Activated CD8-positive, alpha-beta T cell treated with anti-CD3 and anti-CD28 coated beads, Interleukin-2, amount 10 ng/mL, durations not matched to agents 7 days and 5 days (primary cell): Measurements from ENCODE around the gene CHST2. TPM values are rescaled to one million over a fixed set of nuclear protein-coding genes. Genes with fewer than 3 reads are reported as not detected.

Source experiments
- ATAC-seq: fragments of 150-1000 bp; cut with Tn5 transposase; one replicate; pipeline ENCODE4 v1.10.0; 2021; ENCODE audit warnings: moderate library complexity
- CTCF ChIA-PET: fragments of 350-600 bp; sonication (Branson Sonifier 250); formaldehyde crosslinking; loops from one replicate; lab custom pipeline; 2021; ENCODE audit warnings: antibody characterized with exemption; lab: Charles Lee
- POLR2A ChIA-PET: fragments of 350-600 bp; sonication (Branson Sonifier 250); formaldehyde crosslinking; loops from one replicate; lab custom pipeline; 2021; ENCODE audit warnings: antibody characterized with exemption; lab: Charles Lee
- DNase-seq: peaks from one replicate; pipeline ENCODE4 v3.0.0-alpha.2; 2020
- H3K27ac Mint-ChIP-seq: one replicate; pipeline ENCODE4 v1.8.0; 2021; ENCODE audit warnings: mild to moderate bottlenecking, mixed read lengths
- H3K27me3 Mint-ChIP-seq: one replicate; pipeline ENCODE4 v1.8.0; 2021; ENCODE audit warnings: low read depth, mixed read lengths
- H3K36me3 Mint-ChIP-seq: one replicate; pipeline ENCODE4 v1.8.0; 2021; ENCODE audit warnings: low read depth, mixed read lengths
- H3K4me1 Mint-ChIP-seq: one replicate; pipeline ENCODE4 v1.8.0; 2021; ENCODE audit warnings: low read depth, mixed read lengths
- H3K4me3 Mint-ChIP-seq: one replicate; pipeline ENCODE4 v1.8.0; 2021; ENCODE audit warnings: mild to moderate bottlenecking, mixed read lengths
- H3K9me3 Mint-ChIP-seq: one replicate; pipeline ENCODE4 v1.8.0; 2022; ENCODE audit warnings: mixed read lengths; ENCODE audit not compliant: insufficient read depth
- total RNA-seq, 2 experiments: library from RNA; stranded (reverse); gene quantifications; one replicate each; pipeline ENCODE4 v1.2.3, GENCODE V29; 2021

CHST2 gene
- total RNA-seq, 2 experiments from 2014 or later: 2.3 to 2.4 TPM

- H3K36me3 Mint-ChIP-seq: no peaks in the 10 kb centered on the region
- CTCF ChIA-PET: no interaction called here
- no peak for ATAC-seq
Measured at GRCh38 chr3:143139762-143140161, 20.2 kb downstream of the CHST2 start.

GRCh38 chr3:143140550-143140949 is 21.0 kb downstream of the CHST2 start:
- Mint-ChIP-seq H3K9me3 (no peaks in the 10 kb centered on the region), H3K27ac (no peak overlapping the region), H3K4me3 (no peak overlapping the region), H3K27me3 (no peaks in the 10 kb centered on the region), H3K36me3 (no peaks in the 10 kb centered on the region), H3K4me1 (no peaks in the 10 kb centered on the region)
- POLR2A ChIA-PET: no interaction called here
- DNase-seq (no peak), ATAC-seq (no peak)
- CTCF ChIA-PET: no interaction called here

More at GRCh38 chr3:143139762-143140161, 20.2 kb downstream of the CHST2 start:
- H3K4me1 Mint-ChIP-seq: no peaks in the 10 kb centered on the region
- no peak for DNase-seq
- POLR2A ChIA-PET: no interaction called here
- H3K27ac Mint-ChIP-seq: no peak overlapping the region
- no peaks in the 10 kb centered on the region for H3K9me3 Mint-ChIP-seq
- H3K27me3 Mint-ChIP-seq: no peaks in the 10 kb centered on the region
- H3K4me3 Mint-ChIP-seq: no peak overlapping the region

DNA sequence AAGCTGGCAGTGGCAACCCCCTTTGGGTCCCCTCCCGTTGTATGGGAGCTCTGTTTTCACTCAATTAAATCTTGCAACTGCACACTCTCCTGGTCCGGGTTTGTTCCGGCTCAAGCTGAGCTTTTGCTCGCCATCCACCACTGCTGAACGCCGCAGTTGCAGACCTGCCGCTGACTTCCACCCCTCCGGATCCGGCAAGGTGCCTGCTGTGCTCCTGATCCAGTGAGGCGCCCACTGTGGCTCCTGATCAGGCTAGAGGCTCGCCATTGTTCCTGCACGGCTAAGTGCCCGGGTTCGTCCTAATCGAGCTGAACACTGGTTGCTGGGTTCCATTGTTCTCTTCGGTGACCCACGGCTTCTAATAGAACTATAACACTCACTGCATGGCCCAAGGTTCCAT is 22.8 kb downstream of the CHST2 start:
- ATAC-seq (no peak), DNase-seq (no peak)
- H3K4me3 Mint-ChIP-seq: no peak overlapping the region
- no peak overlapping the region for H3K27ac Mint-ChIP-seq
- no peaks in the 10 kb centered on the region for H3K4me1 Mint-ChIP-seq
- no peaks in the 10 kb centered on the region for H3K36me3 Mint-ChIP-seq
- ChIA-PET POLR2A (no interaction called here), CTCF (no interaction called here)
- no peaks in the 10 kb centered on the region for H3K27me3 Mint-ChIP-seq
- H3K9me3 Mint-ChIP-seq: no peaks in the 10 kb centered on the region

- POLR2A ChIA-PET: no interaction called here
Measured at GRCh38 chr3:143145906-143146305, 26.3 kb downstream of the CHST2 start.

GRCh38 chr3:143146486-143147274 is 27.1 kb downstream of the CHST2 start:
- ATAC-seq: no peak
- Mint-ChIP-seq H3K27me3 (no peaks in the 10 kb centered on the region), H3K4me1 (no peaks in the 10 kb centered on the region), H3K9me3 (no peaks in the 10 kb centered on the region), H3K4me3 (no peak overlapping the region), H3K36me3 (no peaks in the 10 kb centered on the region), H3K27ac (no peak overlapping the region)
- POLR2A ChIA-PET: no interaction called here
- no peak for DNase-seq
- CTCF ChIA-PET: no interaction called here

More at GRCh38 chr3:143145906-143146305, 26.3 kb downstream of the CHST2 start:
- no peak overlapping the region for H3K4me3 Mint-ChIP-seq
- ATAC-seq (no peak), DNase-seq (no peak)
- no peaks in the 10 kb centered on the region for H3K36me3 Mint-ChIP-seq
- H3K27me3 Mint-ChIP-seq: no peaks in the 10 kb centered on the region
- no peak overlapping the region for H3K27ac Mint-ChIP-seq
- no peaks in the 10 kb centered on the region for H3K9me3 Mint-ChIP-seq
- H3K4me1 Mint-ChIP-seq: no peaks in the 10 kb centered on the region
- CTCF ChIA-PET: no interaction called here

DNA sequence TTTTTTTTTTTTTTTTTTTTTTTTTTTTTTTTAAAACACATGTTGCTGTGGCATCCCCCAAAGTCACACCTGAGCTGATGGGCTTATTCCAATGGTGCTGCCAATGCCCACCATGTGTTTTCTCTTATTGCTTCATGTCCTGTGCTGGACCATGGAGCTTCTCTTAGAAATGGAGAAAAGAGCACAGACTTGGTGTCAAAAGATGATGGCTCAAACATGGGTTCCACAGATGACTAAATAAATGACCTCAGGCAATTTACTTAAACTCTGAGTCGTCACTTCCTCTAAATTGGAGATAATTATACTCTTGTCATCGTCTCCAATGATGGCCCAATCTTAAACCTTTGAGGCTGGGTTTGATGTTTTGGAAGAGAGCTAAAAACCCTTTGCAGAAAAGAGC is 28.1 kb downstream of the CHST2 start:
- H3K27me3 Mint-ChIP-seq: no peaks in the 10 kb centered on the region

DNA sequence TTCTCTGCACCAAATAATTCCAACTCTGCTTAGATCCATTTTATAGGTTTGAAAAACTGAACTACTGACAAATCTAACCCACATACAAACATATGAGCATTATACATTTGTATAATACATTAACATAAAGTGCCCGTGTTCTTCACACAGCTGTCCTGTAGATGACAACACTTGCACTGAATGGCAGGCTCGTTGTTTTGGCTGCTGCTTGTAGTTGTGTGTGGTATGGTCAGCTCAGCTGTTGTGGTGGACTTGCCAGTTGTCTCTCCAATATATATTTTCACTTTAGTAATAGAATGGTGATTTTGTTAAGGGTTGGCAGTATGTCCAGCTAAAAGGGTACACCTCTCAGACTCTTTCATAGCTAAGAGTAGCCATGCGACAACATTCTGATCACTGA is 30.5 kb downstream of the CHST2 start:
- CTCF ChIA-PET: interaction anchor here (0.9 kb wide), 1 partner anchor 21 kb away, joined by 3 read pairs; no protein-coding TSS in a partner anchor
- no peak overlapping the region for H3K4me3 Mint-ChIP-seq

More for the DNA sequence above, 28.1 kb downstream of the CHST2 start:
- Mint-ChIP-seq H3K4me3 (no peak overlapping the region), H3K9me3 (no peaks in the 10 kb centered on the region), H3K36me3 (no peaks in the 10 kb centered on the region), H3K27ac (no peak overlapping the region), H3K4me1 (peaks cover 6% of the 10 kb centered on the region)
- ChIA-PET CTCF (interaction anchor here (1.1 kb wide), 1 partner anchor 27 kb away, joined by 4 read pairs; no protein-coding TSS in a partner anchor), POLR2A (no interaction called here)
- ATAC-seq (no peak), DNase-seq (no peak)

DNA sequence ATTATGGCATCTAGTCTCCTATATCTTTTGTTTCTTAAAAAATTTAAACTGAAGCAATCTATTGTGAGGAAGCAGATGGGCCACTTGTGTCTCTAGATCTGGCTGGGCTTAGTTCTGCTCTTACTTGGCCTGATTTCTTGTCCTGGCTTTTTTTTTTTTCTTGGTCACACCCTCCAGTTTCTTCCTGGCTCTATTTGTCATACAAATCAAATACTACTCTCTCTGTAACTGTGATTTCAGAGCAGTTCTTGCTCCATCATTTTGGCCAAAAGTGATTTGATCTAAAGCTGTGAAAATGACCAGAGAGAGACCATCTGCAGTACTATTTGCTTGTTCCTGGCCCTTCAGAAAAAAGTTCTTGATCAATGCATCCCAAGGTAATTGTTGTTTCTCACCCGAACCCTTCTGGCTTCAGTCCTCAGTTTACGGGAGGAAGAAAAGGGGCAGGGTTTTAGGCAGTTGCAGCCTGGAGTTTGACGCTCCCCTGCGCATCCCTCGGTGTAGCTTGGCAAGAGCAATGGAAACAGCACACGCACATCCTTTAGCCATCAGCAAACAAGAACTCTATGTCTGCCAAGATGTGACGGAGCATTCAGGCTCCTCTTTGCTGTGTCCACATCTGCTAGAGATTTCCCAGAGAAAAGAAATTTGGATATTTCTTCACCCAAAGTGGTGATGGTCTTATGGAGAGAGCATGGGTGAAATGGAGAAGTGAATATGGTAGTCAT is 31.6 kb downstream of the CHST2 start:
- Mint-ChIP-seq H3K9me3 (no peaks in the 10 kb centered on the region), H3K4me3 (no peak overlapping the region)
- CTCF ChIA-PET: interaction anchor here (0.9 to 1.5 kb wide), 3 partner anchors 13 to 27 kb away, joined by 3 to 4 read pairs (median 4); no protein-coding TSS in a partner anchor

More for the DNA sequence above, 30.5 kb downstream of the CHST2 start:
- ATAC-seq: no peak
- Mint-ChIP-seq H3K27ac (no peak overlapping the region), H3K9me3 (no peaks in the 10 kb centered on the region), H3K36me3 (no peaks in the 10 kb centered on the region), H3K27me3 (no peaks in the 10 kb centered on the region), H3K4me1 (peaks cover 6% of the 10 kb centered on the region)
- no peak for DNase-seq
- POLR2A ChIA-PET: no interaction called here

GRCh38 chr3:143152043-143152442 is 32.5 kb downstream of the CHST2 start:
- POLR2A ChIA-PET: interaction anchor here (0.7 kb wide), 1 partner anchor 194 kb away, joined by 3 read pairs; no protein-coding TSS in a partner anchor
- no peaks in the 10 kb centered on the region for H3K36me3 Mint-ChIP-seq
- DNase-seq: no peak
- no peaks in the 10 kb centered on the region for H3K27me3 Mint-ChIP-seq
- H3K4me1 Mint-ChIP-seq: peaks cover 6% of the 10 kb centered on the region
- ATAC-seq: no peak
- H3K9me3 Mint-ChIP-seq: no peaks in the 10 kb centered on the region
- CTCF ChIA-PET: interaction anchor here (1.5 to 2.8 kb wide), 2 partner anchors 12 to 31 kb away, joined by 4 to 7 read pairs; no protein-coding TSS in a partner anchor
- H3K4me3 Mint-ChIP-seq: no peak overlapping the region
- no peak overlapping the region for H3K27ac Mint-ChIP-seq

More for the DNA sequence above, 31.6 kb downstream of the CHST2 start:
- no peaks in the 10 kb centered on the region for H3K36me3 Mint-ChIP-seq
- no peaks in the 10 kb centered on the region for H3K27me3 Mint-ChIP-seq
- DNase-seq (no peak), ATAC-seq (no peak)
- peaks cover 6% of the 10 kb centered on the region for H3K4me1 Mint-ChIP-seq
- POLR2A ChIA-PET: interaction anchor here (0.6 to 0.7 kb wide), 2 partner anchors 195 to 211 kb away, joined by 3 read pairs; no protein-coding TSS in a partner anchor
- no peak overlapping the region for H3K27ac Mint-ChIP-seq

GRCh38 chr3:143155756-143156155 is 36.2 kb downstream of the CHST2 start:
- no peak for ATAC-seq
- no peaks in the 10 kb centered on the region for H3K27me3 Mint-ChIP-seq
- H3K4me1 Mint-ChIP-seq: peaks cover 13% of the 10 kb centered on the region
- no peak overlapping the region for H3K27ac Mint-ChIP-seq
- ChIA-PET CTCF (interaction anchor here (0.6 kb wide), 1 partner anchor 403 kb away, joined by 3 read pairs; no protein-coding TSS in a partner anchor), POLR2A (interaction anchor here (0.6 kb wide), 1 partner anchor 149 kb away, joined by 3 read pairs; no protein-coding TSS in a partner anchor)
- no peak overlapping the region for H3K4me3 Mint-ChIP-seq
- H3K9me3 Mint-ChIP-seq: no peaks in the 10 kb centered on the region
- H3K36me3 Mint-ChIP-seq: no peaks in the 10 kb centered on the region
- DNase-seq: no peak

DNA sequence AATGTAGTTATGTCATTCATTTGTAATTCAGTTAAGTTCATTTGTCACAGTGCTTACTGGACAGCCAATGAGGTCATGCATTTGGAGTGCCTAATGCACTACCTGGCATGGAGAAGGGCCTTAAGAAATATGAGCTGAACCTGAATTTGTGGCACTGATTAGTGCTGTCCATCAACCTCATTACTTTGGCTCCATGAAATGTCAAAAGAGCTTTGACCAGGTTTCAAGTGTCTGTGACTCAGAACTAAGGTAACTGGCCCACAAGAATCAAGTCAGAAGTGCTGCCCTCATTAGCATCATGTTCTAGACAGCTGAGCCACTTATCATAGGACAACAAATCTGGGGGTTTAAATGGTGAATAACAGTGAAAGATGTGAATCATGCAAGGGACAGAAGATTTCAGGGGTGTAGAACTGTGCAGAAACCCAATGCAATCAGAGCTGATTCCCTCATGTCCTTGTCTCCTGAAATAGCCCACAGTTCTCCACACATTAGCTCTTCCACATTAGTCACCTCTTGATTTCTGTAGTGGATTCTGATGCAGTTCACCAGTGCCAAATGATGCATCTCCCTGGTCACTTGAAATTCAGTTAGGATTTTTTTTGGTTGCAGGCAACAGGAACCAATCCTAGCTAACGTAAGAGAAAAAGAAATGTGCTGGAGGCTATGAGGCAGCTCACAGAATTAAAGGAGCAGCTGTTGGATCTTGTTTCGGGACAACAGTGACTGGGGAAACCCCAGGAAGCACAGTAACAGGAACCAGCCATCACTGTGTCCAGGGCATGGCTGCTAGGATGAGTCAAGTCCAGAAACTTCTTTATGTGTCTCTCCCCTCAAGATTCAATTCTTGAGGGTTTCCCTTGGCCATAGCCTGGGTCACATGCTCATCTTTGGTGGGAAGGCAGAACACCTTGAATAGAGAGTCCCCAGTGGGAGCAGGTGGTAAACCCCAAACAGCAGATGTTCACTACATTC is 38.7 kb downstream of the CHST2 start:
- DNase-seq (no peak), ATAC-seq (no peak)
- Mint-ChIP-seq H3K4me1 (peaks cover 7% of the 10 kb centered on the region), H3K9me3 (no peaks in the 10 kb centered on the region), H3K27ac (no peak overlapping the region), H3K27me3 (no peaks in the 10 kb centered on the region), H3K36me3 (no peaks in the 10 kb centered on the region), H3K4me3 (no peak overlapping the region)
- ChIA-PET CTCF (interaction anchor here (0.8 kb wide), 1 partner anchor 516 kb away, joined by 3 read pairs; no protein-coding TSS in a partner anchor), POLR2A (interaction anchor here (0.7 kb wide), 1 partner anchor 231 kb away, joined by 4 read pairs; no protein-coding TSS in a partner anchor)
